Activated naive CD4-positive, alpha-beta T cell treated with anti-CD3 and anti-CD28 coated beads for 36 hours (primary cell): ENCODE results near the gene KRTAP5-6. TPM values are rescaled to one million over a fixed set of nuclear protein-coding genes. Genes with fewer than 3 reads are reported as not detected.

Experiments
- CTCF ChIA-PET: fragments of 350-600 bp; sonication (Branson Sonifier 250); formaldehyde crosslinking; loops from one replicate; lab custom pipeline; 2021; ENCODE audit warnings: antibody characterized with exemption; lab: Charles Lee
- DNase-seq: peaks from one replicate; pipeline ENCODE4 v3.0.0-alpha.2; 2020
- H3K27ac Mint-ChIP-seq: one replicate; pipeline ENCODE4 v1.8.0; 2021; ENCODE audit warnings: mild to moderate bottlenecking, mixed read lengths
- H3K27me3 Mint-ChIP-seq: one replicate; pipeline ENCODE4 v1.8.0; 2021; ENCODE audit warnings: low read depth, mixed read lengths
- H3K36me3 Mint-ChIP-seq: one replicate; pipeline ENCODE4 v1.8.0; 2021; ENCODE audit warnings: low read depth, mixed read lengths
- H3K4me1 Mint-ChIP-seq: one replicate; pipeline ENCODE4 v1.8.0; 2021; ENCODE audit warnings: low read depth, mixed read lengths
- H3K4me3 Mint-ChIP-seq: one replicate; pipeline ENCODE4 v1.8.0; 2021; ENCODE audit warnings: mild to moderate bottlenecking, moderate library complexity, mixed read lengths
- H3K9me3 Mint-ChIP-seq: one replicate; pipeline ENCODE4 v1.8.0; 2021; ENCODE audit warnings: mixed read lengths
- intact Hi-C: fragments of 100-400 bp; cut with micrococcal nuclease; formaldehyde crosslinking; loops from one replicate; pipeline ENCODE4 v1.15.1; 2023
- total RNA-seq, 2 experiments: library from RNA; stranded (reverse); gene quantifications; one replicate each; pipeline ENCODE4 v1.2.3, GENCODE V29; 2021

KRTAP5-6 gene
- total RNA-seq, 2 experiments from 2014 or later: not detected

- H3K4me3 Mint-ChIP-seq: no peak overlapping the region
- H3K4me1 Mint-ChIP-seq: peaks cover 8% of the 10 kb centered on the region
- H3K36me3 Mint-ChIP-seq: no peaks in the 10 kb centered on the region
- H3K27me3 Mint-ChIP-seq: peaks cover 8% of the 10 kb centered on the region
- DNase-seq: no peak
- H3K27ac Mint-ChIP-seq: no peak overlapping the region
- peaks cover 2% of the 10 kb centered on the region for H3K9me3 Mint-ChIP-seq
- intact Hi-C loops: no loop called here
- CTCF ChIA-PET: no interaction called here
Observed at GRCh38 chr11:1744891-1745700, 48.1 kb downstream of the KRTAP5-6 start.

DNA sequence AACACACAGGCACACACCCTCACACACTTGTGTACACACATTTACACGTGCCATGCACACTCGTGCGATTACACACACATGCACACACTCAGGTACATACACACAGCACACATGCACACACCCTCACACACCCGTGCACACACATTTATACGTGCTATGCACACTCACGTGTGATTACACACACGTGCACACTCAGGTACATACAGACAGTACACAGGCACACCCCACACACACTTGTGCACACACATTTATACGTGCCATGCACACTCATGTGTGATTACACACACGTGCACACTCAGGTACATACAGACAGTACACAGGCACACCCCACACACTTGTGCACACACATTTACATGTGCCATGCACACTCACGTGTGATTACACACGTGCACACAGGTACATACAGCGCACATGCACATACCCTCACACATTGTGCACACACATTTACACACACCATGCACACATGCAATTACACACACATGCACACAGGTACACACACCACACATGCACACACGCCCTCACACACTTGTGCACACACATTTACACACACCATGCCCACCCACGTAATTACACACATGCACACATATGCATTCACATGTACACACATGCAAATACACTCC is 48.8 kb downstream of the KRTAP5-6 start:
- peaks cover 2% of the 10 kb centered on the region for H3K9me3 Mint-ChIP-seq
- peaks cover 13% of the 10 kb centered on the region for H3K27me3 Mint-ChIP-seq
- CTCF ChIA-PET: no interaction called here
- DNase-seq: no peak
- intact Hi-C loops: no loop called here
- peaks cover 13% of the 10 kb centered on the region for H3K4me1 Mint-ChIP-seq
- H3K27ac Mint-ChIP-seq: no peak overlapping the region
- no peak overlapping the region for H3K4me3 Mint-ChIP-seq
- H3K36me3 Mint-ChIP-seq: no peaks in the 10 kb centered on the region

GRCh38 chr11:1746511-1746931 is 49.5 kb downstream of the KRTAP5-6 start:
- H3K4me1 Mint-ChIP-seq: peaks cover 13% of the 10 kb centered on the region
- intact Hi-C loops: no loop called here
- H3K9me3 Mint-ChIP-seq: peaks cover 2% of the 10 kb centered on the region

GRCh38 chr11:1746956-1747752 is 50.2 kb downstream of the KRTAP5-6 start:
- no peaks in the 10 kb centered on the region for H3K36me3 Mint-ChIP-seq
- CTCF ChIA-PET: no interaction called here
- H3K9me3 Mint-ChIP-seq: peaks cover 2% of the 10 kb centered on the region
- H3K4me3 Mint-ChIP-seq: no peak overlapping the region
- H3K27ac Mint-ChIP-seq: no peak overlapping the region
- peaks cover 13% of the 10 kb centered on the region for H3K4me1 Mint-ChIP-seq
- no peak for DNase-seq
- intact Hi-C loops: no loop called here
- H3K27me3 Mint-ChIP-seq: peaks cover 13% of the 10 kb centered on the region

More at GRCh38 chr11:1746511-1746931, 49.5 kb downstream of the KRTAP5-6 start:
- Mint-ChIP-seq H3K27ac (no peak overlapping the region), H3K36me3 (no peaks in the 10 kb centered on the region), H3K4me3 (no peak overlapping the region), H3K27me3 (peaks cover 13% of the 10 kb centered on the region)
- no peak for DNase-seq
- CTCF ChIA-PET: no interaction called here

Other genes with a start within 250 kb of the KRTAP5-6 start
- gene MOB2, start 210.4 kb upstream of the KRTAP5-6 start, total RNA-seq: 10 to 100 TPM; 12.4 to 14.1 TPM
- 1 to 10 TPM; 2.9 to 3.0 TPM for gene DUSP8, start 124.9 kb upstream of the KRTAP5-6 start, total RNA-seq
- not detected for gene KRTAP5-1, start 111.9 kb upstream of the KRTAP5-6 start, total RNA-seq
- gene KRTAP5-2, start 98.9 kb upstream of the KRTAP5-6 start, total RNA-seq: not detected
- not detected for gene KRTAP5-3, start 88.7 kb upstream of the KRTAP5-6 start, total RNA-seq
- gene KRTAP5-4, start 75.1 kb upstream of the KRTAP5-6 start, total RNA-seq: not detected
- not detected for gene KRTAP5-5, start 67.4 kb upstream of the KRTAP5-6 start, total RNA-seq
- under 1 TPM; 0.22 to 0.31 TPM for gene IFITM10, start 53.4 kb downstream of the KRTAP5-6 start, total RNA-seq
- 10 to 100 TPM; 30.1 to 34.5 TPM for gene CTSD, start 66.7 kb downstream of the KRTAP5-6 start, total RNA-seq
- not detected for gene SYT8, start 137.8 kb downstream of the KRTAP5-6 start, total RNA-seq
- gene TNNI2, start 141.8 kb downstream of the KRTAP5-6 start, total RNA-seq: not detected
- 10 to 100 TPM; 42.4 to 42.9 TPM for gene LSP1, start 155.9 kb downstream of the KRTAP5-6 start, total RNA-seq
- gene PRR33, start 194.7 kb downstream of the KRTAP5-6 start, total RNA-seq: under 1 TPM; 0.07 to 0.12 TPM
- gene TNNT3, start 222.5 kb downstream of the KRTAP5-6 start, total RNA-seq: 1 to 10 TPM; 2.3 to 3.3 TPM